ENCODE measurements around the gene LILRB2. TPM values are rescaled to one million over a fixed set of nuclear protein-coding genes. Genes with fewer than 3 reads are reported as not detected.

Gene LILRB2
- total RNA-seq, 1 experiment from 2014 or later, result not detected

- H3K9me3 Mint-ChIP-seq (ENCODE audit: unreplicated experiment), result no peaks in the 10 kb centered on the region
- peaks cover 71% of the 10 kb centered on the region for H3K27me3 Mint-ChIP-seq (ENCODE audit: insufficient read depth, unreplicated experiment)
- H3K36me3 Mint-ChIP-seq (ENCODE audit: insufficient read depth, unreplicated experiment), result no peaks in the 10 kb centered on the region
- TF ChIP-seq, protein P1, sequence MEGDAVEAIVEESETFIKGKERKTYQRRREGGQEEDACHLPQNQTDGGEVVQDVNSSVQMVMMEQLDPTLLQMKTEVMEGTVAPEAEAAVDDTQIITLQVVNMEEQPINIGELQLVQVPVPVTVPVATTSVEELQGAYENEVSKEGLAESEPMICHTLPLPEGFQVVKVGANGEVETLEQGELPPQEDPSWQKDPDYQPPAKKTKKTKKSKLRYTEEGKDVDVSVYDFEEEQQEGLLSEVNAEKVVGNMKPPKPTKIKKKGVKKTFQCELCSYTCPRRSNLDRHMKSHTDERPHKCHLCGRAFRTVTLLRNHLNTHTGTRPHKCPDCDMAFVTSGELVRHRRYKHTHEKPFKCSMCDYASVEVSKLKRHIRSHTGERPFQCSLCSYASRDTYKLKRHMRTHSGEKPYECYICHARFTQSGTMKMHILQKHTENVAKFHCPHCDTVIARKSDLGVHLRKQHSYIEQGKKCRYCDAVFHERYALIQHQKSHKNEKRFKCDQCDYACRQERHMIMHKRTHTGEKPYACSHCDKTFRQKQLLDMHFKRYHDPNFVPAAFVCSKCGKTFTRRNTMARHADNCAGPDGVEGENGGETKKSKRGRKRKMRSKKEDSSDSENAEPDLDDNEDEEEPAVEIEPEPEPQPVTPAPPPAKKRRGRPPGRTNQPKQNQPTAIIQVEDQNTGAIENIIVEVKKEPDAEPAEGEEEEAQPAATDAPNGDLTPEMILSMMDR (IDR thresholded peaks at IDR 0.05; ENCODE audit: unreplicated experiment), result no peak
- no TSS peak for BruUV-seq (replicated peaks)
- POLR2A ChIA-PET, result no interaction called here
- DNase-seq (ENCODE audit: unreplicated experiment), result no peak
- H3K4me1 Mint-ChIP-seq (ENCODE audit: insufficient read depth, unreplicated experiment), result no peaks in the 10 kb centered on the region
- no peak overlapping the region for H3K4me3 Mint-ChIP-seq (ENCODE audit: unreplicated experiment)
- H3K27ac Mint-ChIP-seq (ENCODE audit: low read depth, unreplicated experiment), result no peak overlapping the region
- intact Hi-C loops (cut with micrococcal nuclease), result no loop called here
- CTCF ChIA-PET, result no interaction called here
Measured at GRCh38 chr19:54254195-54254906, 26.6 kb downstream of the LILRB2 start.

- Mint-ChIP-seq H3K4me3 (ENCODE audit: unreplicated experiment) (no peak overlapping the region), H3K9me3 (ENCODE audit: unreplicated experiment) (no peaks in the 10 kb centered on the region), H3K36me3 (ENCODE audit: insufficient read depth, unreplicated experiment) (no peaks in the 10 kb centered on the region), H3K4me1 (ENCODE audit: insufficient read depth, unreplicated experiment) (no peaks in the 10 kb centered on the region), H3K27me3 (ENCODE audit: insufficient read depth, unreplicated experiment) (peaks cover 79% of the 10 kb centered on the region), H3K27ac (ENCODE audit: low read depth, unreplicated experiment) (no peak overlapping the region)
- intact Hi-C loops (cut with micrococcal nuclease), result no loop called here
- ChIA-PET POLR2A (no interaction called here), CTCF (no interaction called here)
- no peak for DNase-seq (ENCODE audit: unreplicated experiment)
- TF ChIP-seq, protein P1 (IDR thresholded peaks at IDR 0.05; ENCODE audit: unreplicated experiment), result no peak
- BruUV-seq (replicated peaks), result no TSS peak
Measured at GRCh38 chr19:54253331-54254194, 27.3 kb downstream of the LILRB2 start.

DNA sequence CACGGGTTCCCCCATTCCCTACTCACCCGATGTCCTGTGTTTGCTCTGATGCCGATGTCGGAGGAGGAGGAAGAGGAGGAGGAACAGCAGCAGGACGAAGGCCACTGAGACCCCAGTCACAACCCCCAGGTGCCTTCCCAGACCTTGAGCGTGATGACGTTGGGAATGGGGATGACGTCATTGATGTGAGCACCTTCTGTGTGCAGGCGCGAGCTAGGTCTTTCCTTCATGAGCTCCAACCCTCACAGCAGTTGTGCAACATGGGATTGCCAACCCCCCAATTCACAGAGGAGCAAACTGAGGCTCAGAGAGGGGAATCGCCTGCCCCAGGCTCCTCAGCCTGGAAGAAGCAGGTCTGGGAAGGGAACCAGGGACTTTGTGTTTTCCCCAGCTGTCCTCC lies 28.1 kb downstream of the LILRB2 start:
- H3K9me3 Mint-ChIP-seq (ENCODE audit: unreplicated experiment), result no peaks in the 10 kb centered on the region
- peaks cover 80% of the 10 kb centered on the region for H3K27me3 Mint-ChIP-seq (ENCODE audit: insufficient read depth, unreplicated experiment)
- no peak overlapping the region for H3K27ac Mint-ChIP-seq (ENCODE audit: low read depth, unreplicated experiment)
- intact Hi-C loops (cut with micrococcal nuclease), result no loop called here
- no peak overlapping the region for H3K4me3 Mint-ChIP-seq (ENCODE audit: unreplicated experiment)
- no peaks in the 10 kb centered on the region for H3K4me1 Mint-ChIP-seq (ENCODE audit: insufficient read depth, unreplicated experiment)
- no peaks in the 10 kb centered on the region for H3K36me3 Mint-ChIP-seq (ENCODE audit: insufficient read depth, unreplicated experiment)
- TF ChIP-seq, protein P1 (IDR thresholded peaks at IDR 0.05; ENCODE audit: unreplicated experiment), result no peak
- DNase-seq (ENCODE audit: unreplicated experiment), result no peak
- ChIA-PET CTCF (interaction anchor here (0.7 kb wide), 1 partner anchor 21 kb away, joined by 3 read pairs; no protein-coding TSS in a partner anchor), POLR2A (no interaction called here)
- no TSS peak for BruUV-seq (replicated peaks)

- ChIA-PET CTCF (interaction anchor here (0.7 kb wide), 1 partner anchor 20 kb away, joined by 3 read pairs; no protein-coding TSS in a partner anchor), POLR2A (no interaction called here)
- DNase-seq (ENCODE audit: unreplicated experiment), result no peak
Measured at GRCh38 chr19:54252243-54252642, 28.7 kb downstream of the LILRB2 start.

More at GRCh38 chr19:54252243-54252642, 28.7 kb downstream of the LILRB2 start:
- intact Hi-C loops (cut with micrococcal nuclease), result no loop called here
- Mint-ChIP-seq H3K36me3 (ENCODE audit: insufficient read depth, unreplicated experiment) (no peaks in the 10 kb centered on the region), H3K27me3 (ENCODE audit: insufficient read depth, unreplicated experiment) (peaks cover 80% of the 10 kb centered on the region), H3K9me3 (ENCODE audit: unreplicated experiment) (no peaks in the 10 kb centered on the region), H3K4me1 (ENCODE audit: insufficient read depth, unreplicated experiment) (no peaks in the 10 kb centered on the region), H3K4me3 (ENCODE audit: unreplicated experiment) (no peak overlapping the region), H3K27ac (ENCODE audit: low read depth, unreplicated experiment) (no peak overlapping the region)
- BruUV-seq (replicated peaks), result no TSS peak
- TF ChIP-seq, protein P1 (IDR thresholded peaks at IDR 0.05; ENCODE audit: unreplicated experiment), result no peak

All from MCF 10A (cell line).